GM20431 (cell line): Measurements from ENCODE around the gene EDN2.

Source experiments
- in situ Hi-C: fragments of 300-500 bp; cut with MseI, MboI; formaldehyde crosslinking; loops from one replicate; pipeline ENCODE4 v1.15.0; 2020; ENCODE audit warnings: low sequenced_read_pairs; ENCODE audit not compliant: unreplicated experiment

The EDN2 gene

DNA sequence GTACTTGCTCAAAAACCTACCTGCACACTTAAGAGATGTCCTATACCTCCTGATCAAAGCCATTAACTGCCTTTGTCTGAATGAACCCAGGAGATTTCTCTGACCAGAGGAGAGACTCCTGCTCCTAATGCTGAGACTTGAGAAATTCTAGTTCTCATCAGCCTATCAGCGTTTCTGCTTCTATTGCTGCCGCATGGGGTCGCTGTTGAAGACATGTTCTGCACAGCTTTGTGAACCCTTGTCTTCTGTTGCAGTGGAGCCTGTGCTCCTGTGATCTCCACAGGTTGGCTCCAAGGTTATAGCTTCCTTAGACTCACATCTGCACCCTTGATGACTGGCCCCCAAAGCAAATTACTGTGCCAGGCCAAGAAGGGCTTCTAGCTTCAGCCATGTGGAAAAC is 40.2 kb downstream of the EDN2 start:
- in situ Hi-C loops, result no loop called here

DNA sequence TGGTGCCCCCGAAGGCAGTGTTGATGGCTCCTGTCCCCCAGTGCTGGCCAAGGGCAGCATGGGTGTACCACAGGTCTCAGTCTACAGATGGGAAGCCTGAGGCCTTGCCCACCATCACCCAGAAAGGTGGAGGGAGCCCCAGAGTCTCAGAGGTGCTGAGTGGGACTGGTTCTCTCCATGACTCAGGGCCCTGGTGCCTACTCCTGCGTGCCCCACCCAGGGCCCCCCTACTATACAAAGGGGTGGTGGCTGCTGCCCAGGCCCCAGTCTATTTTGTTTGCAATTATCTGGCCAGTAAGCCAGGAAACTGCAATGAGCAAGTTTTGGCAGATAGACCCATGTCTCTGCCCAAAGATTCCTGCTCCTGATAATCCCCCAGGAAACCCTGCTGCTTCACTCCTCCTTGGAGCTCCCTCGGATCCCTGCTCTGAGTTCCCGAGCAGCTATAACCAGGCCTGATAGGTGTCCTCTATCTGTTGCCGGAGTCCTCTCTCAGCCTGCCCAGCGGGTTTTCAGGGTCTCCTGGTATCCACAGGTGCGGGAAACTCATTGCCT is 41.7 kb downstream of the EDN2 start:
- in situ Hi-C loops, result no loop called here

DNA sequence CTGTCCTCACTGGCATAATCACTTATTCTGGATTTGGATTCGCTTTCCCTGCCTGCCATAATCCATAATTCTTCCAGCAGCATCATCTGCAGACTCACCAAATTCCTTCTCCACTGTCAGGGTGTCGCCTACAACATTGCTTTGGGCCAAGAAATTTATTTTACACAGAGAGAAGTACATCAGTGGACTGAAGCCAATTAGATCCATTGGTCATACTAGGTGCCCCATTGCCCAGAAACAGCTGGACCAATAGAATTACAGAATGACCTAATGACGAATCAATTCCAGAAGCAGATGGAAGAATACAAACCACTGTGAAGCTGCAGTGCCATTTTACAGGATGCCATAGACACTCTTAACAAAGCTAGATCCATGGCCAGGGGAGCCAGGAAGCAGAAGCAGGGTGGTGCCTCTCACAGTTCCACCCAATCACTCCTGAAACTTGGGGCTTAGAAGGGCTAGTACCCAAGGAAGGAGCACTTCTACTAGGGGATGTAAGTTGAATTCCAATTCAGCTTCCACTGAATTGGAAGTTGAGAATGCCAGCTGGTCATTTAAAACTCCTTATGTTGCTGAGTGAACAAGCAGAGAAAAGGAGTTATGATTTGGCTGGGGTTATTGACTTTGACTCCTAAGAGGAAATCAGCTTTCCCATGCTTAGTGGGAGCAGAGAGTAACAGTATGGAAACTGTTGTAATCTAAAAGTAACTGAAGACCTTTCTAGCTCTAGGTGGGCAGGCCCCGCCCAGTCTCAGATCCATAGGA is 44.0 kb downstream of the EDN2 start:
- in situ Hi-C loops, result no loop called here

DNA sequence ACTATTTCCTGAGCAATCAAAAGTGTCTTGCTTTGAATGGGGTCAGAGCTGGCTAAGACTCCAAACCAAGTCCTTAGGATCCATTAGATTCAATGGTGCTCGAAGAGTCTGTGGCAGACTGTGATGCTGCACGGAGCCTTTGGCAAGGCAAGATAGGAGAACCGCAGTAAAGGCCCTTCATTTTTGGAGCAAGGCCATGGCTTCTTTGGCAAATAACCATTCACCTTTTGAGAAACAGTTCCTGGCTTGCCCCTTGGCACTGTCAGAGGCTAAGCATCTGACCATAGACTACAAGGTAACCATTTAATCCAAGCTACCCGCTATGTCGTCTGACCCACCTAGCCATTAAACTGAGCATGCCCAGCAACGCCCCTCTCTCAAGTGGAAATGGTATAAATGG is 45.2 kb downstream of the EDN2 start:
- in situ Hi-C loops, result no loop called here

DNA sequence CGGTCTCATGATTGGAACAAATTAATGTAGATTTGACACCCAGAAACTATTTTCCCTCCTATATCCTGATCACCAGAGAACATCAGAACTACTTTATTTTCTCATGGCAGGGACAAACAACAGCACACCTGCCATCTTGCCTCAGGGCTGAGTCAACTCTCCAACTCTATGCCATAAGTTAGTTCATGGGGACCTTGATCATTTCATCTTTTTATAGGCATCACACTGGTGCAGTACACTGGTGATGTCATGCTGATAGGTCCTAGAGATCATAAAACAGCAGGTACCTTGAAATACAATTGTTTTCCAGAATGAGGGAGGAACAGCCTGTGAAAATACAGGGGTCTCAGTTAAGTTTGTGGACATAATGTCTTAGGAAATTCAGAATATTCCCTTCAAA is 45.8 kb downstream of the EDN2 start:
- in situ Hi-C loops, result no loop called here

DNA sequence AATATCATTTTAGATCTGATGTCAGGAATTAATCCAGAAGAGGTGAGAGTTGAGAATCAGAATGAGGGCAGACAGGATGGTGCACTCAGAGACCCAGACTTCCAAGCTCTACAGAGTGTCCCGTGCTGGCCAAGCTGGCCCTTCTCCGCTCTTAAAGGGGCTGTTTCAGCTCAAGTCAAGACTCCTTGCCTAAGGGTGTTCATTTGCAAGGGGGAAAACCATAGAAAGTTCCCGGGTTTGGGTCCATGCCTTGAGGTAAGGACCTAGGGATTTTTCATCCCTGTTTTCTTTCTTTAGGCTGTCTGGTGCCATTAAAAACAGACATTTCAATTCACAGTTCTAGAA is 47.5 kb downstream of the EDN2 start:
- in situ Hi-C loops, result no loop called here

DNA sequence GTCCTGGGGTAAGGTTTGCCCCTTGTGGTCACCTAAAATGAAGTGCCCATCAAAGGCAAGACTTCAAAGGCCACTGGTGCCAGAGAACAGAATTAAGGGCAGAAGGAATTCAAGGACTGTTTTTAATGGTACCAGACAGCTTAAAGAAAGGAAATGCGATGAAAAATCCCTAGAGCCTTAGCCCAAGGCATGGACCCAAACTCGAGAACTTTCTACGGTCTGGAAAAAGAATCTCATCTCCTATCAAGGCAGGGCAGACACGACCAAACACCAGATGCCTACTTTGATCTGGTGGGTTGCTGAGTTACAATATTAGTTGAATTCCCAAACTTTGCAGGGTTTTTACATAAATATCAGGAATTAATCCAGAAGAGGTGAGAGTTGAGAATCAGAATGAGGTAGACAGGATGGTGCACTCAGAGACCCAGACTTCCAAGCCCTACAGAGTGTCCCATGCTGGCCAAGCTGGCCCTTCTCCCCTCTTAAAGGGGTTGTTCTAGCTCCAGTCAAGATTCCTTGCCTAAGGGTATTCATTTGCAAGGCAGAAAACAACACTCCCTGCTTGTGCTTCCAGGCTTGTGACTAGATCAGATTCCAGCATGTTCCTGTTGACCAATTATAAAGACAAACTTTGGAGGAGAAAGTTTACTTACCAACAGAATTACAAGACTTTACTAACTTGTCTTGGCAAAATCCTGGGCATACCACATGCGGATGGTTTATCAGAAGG is 48.0 kb downstream of the EDN2 start:
- in situ Hi-C loops, result no loop called here

DNA sequence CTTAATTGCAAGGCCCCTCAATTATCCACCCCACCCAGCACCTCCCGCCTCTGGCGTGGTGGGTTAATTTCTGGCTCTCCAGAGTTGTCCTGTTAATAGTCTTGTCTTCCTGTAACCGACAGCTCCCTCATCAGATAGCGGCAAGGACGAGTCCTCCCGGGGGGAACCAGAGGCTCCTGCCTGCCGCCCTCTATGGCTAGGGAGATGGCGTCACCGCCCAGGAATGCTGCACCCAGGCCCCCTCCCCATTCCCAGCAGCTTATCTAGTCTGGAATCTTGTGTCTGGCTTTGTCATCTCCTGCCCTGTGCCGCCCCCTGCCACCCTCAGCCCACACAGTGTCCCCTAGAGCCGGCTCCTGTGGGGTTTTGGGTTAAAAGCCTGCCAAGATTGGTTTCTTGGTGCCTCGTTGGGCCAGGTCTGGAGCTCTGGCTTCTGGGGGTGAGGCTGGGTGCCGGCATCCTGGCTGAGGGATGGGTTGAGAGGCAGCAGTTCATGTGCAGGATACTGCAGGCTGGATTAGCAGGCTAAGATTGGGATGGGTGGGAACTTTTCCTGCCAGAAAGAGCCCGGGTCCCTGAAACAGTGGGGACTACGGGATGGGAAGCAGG is 48.8 kb downstream of the EDN2 start:
- in situ Hi-C loops, result no loop called here

DNA sequence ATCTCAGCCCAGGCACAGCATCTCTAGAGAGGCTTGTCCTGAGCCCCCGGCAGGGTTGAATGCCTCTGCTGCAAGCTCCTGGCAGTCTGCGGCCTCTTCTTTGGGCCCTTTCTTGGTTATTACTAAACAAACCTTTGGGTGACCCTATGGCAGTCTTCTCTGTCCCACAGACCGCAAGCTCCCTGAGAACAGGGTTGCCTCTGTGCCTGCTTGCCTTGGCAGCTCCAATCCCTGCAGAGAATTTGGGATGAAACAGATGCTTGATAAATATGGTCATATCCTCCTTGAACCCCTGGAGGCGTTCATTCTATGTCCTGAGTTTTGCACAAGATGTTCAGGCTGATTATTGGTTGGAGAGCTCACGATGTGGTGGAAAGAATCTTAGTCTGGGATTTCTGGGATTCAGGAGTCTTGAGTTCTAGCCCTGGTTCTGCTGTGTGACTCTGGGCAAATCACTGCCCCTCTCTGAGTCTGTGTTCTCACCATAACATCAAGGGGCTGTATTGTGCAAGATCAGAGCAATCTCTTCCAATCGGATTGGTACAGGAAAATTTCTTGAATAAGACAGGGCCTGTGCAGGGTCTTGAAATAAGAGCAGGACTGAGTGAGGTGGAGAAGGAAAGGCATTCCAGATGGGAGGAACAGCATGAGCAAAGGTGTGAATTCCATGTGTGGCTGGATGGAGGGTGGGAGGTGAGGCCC is 49.6 kb downstream of the EDN2 start:
- in situ Hi-C loops, result no loop called here

DNA sequence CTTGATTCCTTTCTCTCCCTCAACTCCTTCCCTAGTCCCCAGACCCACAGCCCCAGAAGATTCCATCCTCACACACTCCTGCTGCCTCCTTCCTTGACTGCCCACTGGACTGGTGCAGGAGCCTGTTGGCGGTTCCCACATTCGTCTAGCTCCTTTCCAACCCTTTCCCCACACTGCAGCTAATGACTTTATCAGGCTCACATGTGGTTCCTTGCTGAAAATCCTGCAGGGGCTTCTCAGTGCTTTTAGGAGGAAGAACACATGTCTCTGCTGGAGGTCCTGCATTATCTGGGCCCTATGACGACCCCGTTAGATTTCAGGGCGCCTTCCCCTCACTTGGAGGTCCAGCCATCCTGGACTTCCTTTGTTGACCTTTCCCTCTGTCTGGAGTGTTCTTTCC is 50.2 kb downstream of the EDN2 start:
- in situ Hi-C loops, result no loop called here

DNA sequence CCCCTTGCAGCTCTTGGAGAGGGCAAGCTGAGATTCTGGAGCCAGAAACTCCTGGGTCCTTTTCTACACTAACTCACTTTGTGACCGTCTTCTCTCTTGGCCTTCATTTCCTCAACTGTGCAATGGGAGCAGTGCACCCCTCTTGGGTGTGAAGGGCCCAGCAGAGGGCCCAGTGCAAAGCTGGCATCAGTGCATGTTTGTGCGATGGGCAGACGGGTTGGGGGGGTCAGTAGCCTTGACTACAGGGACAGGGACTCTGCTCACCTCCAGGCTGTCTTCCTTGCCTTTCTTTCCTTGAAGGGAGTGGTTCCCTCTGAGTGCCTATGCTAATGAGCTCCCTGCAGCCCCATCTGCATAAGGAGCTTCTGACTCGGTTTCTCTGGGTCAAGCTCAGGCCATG is 51.0 kb downstream of the EDN2 start:
- in situ Hi-C loops, result no loop called here

DNA sequence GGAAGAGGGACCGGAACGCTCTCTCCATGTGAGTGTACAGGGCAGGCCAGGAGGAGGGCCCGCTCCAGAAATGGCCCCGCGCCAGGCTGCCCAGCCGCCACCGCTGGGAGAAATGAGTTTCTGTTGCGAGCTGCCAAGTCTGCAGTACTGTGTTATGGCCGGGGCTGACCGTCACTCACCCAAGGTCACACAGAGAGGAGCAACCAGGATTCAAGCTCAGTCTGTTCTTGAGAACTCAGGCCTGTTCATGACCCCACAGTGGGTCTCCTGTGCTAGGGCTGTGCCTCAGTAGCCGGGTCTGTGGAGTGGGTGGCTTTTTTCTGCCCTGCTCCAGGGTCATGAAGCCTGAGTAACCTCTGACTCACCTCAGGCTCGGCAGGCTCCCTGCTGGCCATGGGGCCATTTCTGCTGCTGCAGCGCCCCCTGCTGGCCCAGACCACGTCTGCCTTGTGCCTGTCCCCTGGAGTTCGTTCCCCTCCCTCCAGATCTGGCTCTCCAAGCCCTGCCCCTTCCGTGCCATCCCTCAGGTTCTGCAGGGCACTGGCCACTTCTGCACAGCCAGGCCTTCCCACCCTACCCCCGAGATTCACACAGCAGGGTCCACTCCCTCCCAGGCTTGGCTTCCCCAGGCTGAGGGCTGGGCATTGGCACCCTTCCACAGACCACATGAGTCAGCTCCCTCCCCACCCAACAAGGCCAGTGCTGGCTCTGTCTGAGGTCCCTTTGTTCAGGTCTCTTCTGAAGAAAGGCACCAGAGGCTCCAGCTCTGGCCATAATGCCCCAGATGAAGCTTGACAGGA is 51.8 kb downstream of the EDN2 start:
- in situ Hi-C loops, result no loop called here

DNA sequence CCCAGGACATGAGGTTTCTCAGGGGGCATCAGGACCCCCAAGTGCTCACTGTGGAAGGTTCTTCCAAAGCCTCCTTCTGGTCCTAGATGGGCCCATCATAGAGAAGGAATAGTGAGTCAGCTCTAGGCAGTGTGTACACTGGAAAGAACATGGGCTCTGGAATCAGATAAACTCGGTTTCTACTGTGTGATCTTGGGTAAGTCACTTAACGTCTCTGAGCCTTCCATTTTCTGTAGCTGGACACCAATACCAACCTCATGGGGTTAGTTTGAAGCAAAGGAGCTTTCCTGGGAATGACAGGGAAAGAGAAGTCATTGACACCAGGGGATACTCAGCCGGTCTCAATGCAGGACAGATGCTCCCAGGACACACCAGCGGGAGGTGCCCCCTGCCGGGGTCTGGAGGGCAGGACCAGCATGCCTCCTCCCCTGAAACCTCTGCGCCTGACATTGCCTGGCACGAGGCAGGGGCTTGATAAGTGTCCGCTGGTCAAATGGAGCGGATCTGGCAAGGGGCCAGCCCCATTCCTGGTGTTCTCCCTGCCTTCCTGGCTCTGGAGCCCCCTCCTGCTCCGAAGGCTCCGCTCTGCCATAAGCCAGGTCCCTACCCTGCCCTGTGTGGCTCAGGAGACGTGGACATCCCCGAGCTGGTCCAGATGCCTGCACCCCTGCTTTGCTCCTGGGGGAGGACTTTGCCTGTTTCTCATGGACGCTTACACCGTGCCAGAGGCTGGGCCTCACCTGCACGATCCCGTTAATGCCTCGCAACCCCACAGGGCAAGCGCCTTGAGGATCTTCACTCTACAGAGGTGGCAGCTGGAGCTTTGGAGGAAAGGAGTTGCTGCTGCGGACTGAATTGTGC is 52.8 kb downstream of the EDN2 start:
- in situ Hi-C loops, result no loop called here

DNA sequence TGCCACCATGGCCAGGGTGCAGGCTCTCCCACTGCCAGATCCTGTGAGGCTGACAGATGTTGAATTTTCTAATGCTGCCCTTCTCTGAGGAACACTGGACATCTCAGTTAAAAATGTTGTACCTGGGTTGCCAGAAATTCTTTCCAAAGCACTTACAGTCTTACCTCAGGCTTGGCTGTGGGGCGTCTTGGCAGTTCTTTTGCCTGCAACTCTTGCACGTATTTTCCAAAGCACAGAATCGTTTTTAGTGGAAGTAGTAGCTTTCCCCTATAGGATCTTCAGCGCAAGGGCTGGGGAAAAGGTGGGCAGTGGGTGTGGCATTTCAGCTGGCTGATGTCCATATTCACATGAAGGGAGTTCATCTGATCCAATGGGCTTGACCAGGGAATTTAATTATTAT is 53.9 kb downstream of the EDN2 start:
- in situ Hi-C loops, result no loop called here

DNA sequence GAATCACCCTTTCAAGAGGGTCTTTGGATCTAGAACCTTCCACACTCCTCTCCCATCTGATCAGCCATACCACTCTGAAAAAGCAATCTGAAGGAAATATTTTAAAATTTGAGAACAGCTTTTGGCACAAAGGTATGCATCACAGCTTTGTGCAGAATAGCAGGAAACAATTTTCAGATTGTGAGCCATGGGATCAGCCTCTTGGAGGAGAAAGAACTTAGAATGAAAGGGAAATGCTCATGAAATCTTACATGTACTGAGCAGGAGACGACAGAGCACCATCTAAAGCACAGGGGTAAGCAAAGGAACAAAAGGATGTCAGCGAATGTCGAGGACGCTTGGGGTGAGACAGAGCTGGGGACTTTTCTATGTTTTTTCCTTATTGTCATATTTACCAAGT is 54.4 kb downstream of the EDN2 start:
- in situ Hi-C loops, result no loop called here

DNA sequence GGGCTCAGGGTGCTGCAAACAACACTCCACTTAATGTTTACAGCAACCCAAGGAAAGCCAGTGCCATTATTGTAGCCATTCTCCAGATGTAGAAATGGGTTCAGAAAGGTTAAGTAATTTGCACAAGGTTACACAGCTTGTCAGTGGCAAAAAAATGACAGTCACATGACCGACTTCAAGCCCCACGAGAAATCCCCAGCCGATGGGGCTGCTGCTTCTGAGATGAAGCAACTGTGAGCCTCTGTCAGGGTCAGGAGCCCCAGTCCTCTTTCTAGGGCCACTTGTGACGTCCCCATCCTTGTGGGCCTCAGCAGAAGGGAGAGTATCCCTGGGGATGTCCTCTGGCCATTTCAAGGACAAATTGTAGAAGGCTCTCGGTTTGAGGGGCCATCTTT is 54.8 kb downstream of the EDN2 start:
- in situ Hi-C loops, result no loop called here
